Measurements from ENCODE around the gene ELL3.
A peak's percentile ranks its signal among the peaks of the same experiment; 100 is the strongest.
"Not testable (repeated sequence)": the region's sequence is repeated elsewhere in the genome, so short reads cannot be mapped to it uniquely, and the experiment has no call there.

Gene ELL3

GRCh38 chr15:43821505-43821904, 44.7 kb upstream of the ELL3 start:
- no peak overlapping the region for H4K8ac ChIP-seq (ENCODE audit: low read length)
- H3K27ac ChIP-seq (ENCODE audit: low read length, poor library complexity, severe bottlenecking) = no peak overlapping the region
- no peak overlapping the region for H2AK5ac ChIP-seq (ENCODE audit: low read length, severe bottlenecking)
- peak overlapping the region in 1 of 2 experiments; percentile 9 for H3K4me3 ChIP-seq (ENCODE audit: insufficient read depth in 1 of 2, low read depth in 1 of 2, low read length in 2 of 2)
- no peaks in the 10 kb centered on the region for H3K27me3 ChIP-seq (ENCODE audit: control insufficient read depth in 1 of 2, insufficient read depth in 1 of 2, low read length in 2 of 2)
- no peak overlapping the region for H2BK15ac ChIP-seq (ENCODE audit: low read depth, poor library complexity, severe bottlenecking)
- no peak overlapping the region for H2BK12ac ChIP-seq (ENCODE audit: low read length in 2 of 2)
- H2BK120ac ChIP-seq (ENCODE audit: low read depth, low read length) = no peak overlapping the region
- no peak overlapping the region for H2BK5ac ChIP-seq (ENCODE audit: low read depth, low read length, poor library complexity, severe bottlenecking)
- peaks cover 4 to 13% of the 10 kb centered on the region in 2 experiments for H3K36me3 ChIP-seq (ENCODE audit: control insufficient read depth in 1 of 2, insufficient read depth in 2 of 2, low read depth in 1 of 2, low read length in 2 of 2)
- no peak overlapping the region for H3K4me2 ChIP-seq (ENCODE audit: low read length, poor library complexity, severe bottlenecking)
- no peak overlapping the region for H3K23ac ChIP-seq (ENCODE audit: low read length in 2 of 2)
- no peak overlapping the region for H2AFZ ChIP-seq (ENCODE audit: low read depth, low read length)
- WGBS = no CpG with 5 or more reads among the region's 3 CpGs
- no peak overlapping the region for H3K14ac ChIP-seq (ENCODE audit: low read length in 2 of 2)
- H3K18ac ChIP-seq (ENCODE audit: low read depth in 1 of 2, low read length in 2 of 2) = no peak overlapping the region
- DNase-seq = no peak
- H3K4ac ChIP-seq (ENCODE audit: low read depth in 1 of 2, low read length in 2 of 2) = no peak overlapping the region
- H4K91ac ChIP-seq (ENCODE audit: low read length) = no peak overlapping the region
- peaks cover 9% of the 10 kb centered on the region for H3K4me1 ChIP-seq (ENCODE audit: control insufficient read depth, insufficient read depth, low read depth, low read length)
- H3K9ac ChIP-seq (ENCODE audit: low read length) = peak overlapping the region; percentile 20
- peaks cover 14% of the 10 kb centered on the region for H3K79me1 ChIP-seq (replicated peaks; ENCODE audit: low read length, poor library complexity, severe bottlenecking)
- no peaks in the 10 kb centered on the region for H3K9me3 ChIP-seq (ENCODE audit: control insufficient read depth, low read length)

GRCh38 chr15:43815064-43815463, 38.3 kb upstream of the ELL3 start:
- DNase-seq; H3K9me3 ChIP-seq (ENCODE audit: control insufficient read depth, low read length); H3K27ac ChIP-seq (ENCODE audit: low read length, poor library complexity, severe bottlenecking); H2BK120ac ChIP-seq (ENCODE audit: low read depth, low read length); H3K4me3 ChIP-seq (ENCODE audit: insufficient read depth in 1 of 2, low read depth in 1 of 2, low read length in 2 of 2); H4K8ac ChIP-seq (ENCODE audit: low read length); H3K23ac ChIP-seq (ENCODE audit: low read length in 2 of 2); H3K4ac ChIP-seq (ENCODE audit: low read depth in 1 of 2, low read length in 2 of 2); H2AFZ ChIP-seq (ENCODE audit: low read depth, low read length); H4K91ac ChIP-seq (ENCODE audit: low read length); H2BK12ac ChIP-seq (ENCODE audit: low read length in 2 of 2); H3K14ac ChIP-seq (ENCODE audit: low read length in 2 of 2); H2BK15ac ChIP-seq (ENCODE audit: low read depth, poor library complexity, severe bottlenecking); H3K9ac ChIP-seq (ENCODE audit: low read length); H3K4me1 ChIP-seq (ENCODE audit: control insufficient read depth, insufficient read depth, low read depth, low read length); H3K27me3 ChIP-seq (ENCODE audit: control insufficient read depth in 1 of 2, insufficient read depth in 1 of 2, low read length in 2 of 2); H3K18ac ChIP-seq (ENCODE audit: low read depth in 1 of 2, low read length in 2 of 2); H3K4me2 ChIP-seq (ENCODE audit: low read length, poor library complexity, severe bottlenecking); H2BK5ac ChIP-seq (ENCODE audit: low read depth, low read length, poor library complexity, severe bottlenecking); H2AK5ac ChIP-seq (ENCODE audit: low read length, severe bottlenecking): not testable (repeated sequence)
- 98% methylated on average over 5 of the region's 5 CpGs for WGBS
- H3K79me1 ChIP-seq (replicated peaks; ENCODE audit: low read length, poor library complexity, severe bottlenecking) = peaks cover 24% of the 10 kb centered on the region
- peaks cover 38 to 70% of the 10 kb centered on the region in 2 experiments for H3K36me3 ChIP-seq (ENCODE audit: control insufficient read depth in 1 of 2, insufficient read depth in 2 of 2, low read depth in 1 of 2, low read length in 2 of 2)

- no peak overlapping the region for H3K4me2 ChIP-seq (ENCODE audit: low read length, poor library complexity, severe bottlenecking)
- H3K4me3 ChIP-seq (ENCODE audit: insufficient read depth in 1 of 2, low read depth in 1 of 2, low read length in 2 of 2) = no peak overlapping the region
- H3K14ac ChIP-seq (ENCODE audit: low read length in 2 of 2) = no peak overlapping the region
- peaks cover 12% of the 10 kb centered on the region for H3K79me1 ChIP-seq (replicated peaks; ENCODE audit: low read length, poor library complexity, severe bottlenecking)
- no peaks in the 10 kb centered on the region for H3K27me3 ChIP-seq (ENCODE audit: control insufficient read depth in 1 of 2, insufficient read depth in 1 of 2, low read length in 2 of 2)
- H3K9me3 ChIP-seq (ENCODE audit: control insufficient read depth, low read length) = no peaks in the 10 kb centered on the region
- no peak overlapping the region for H3K9ac ChIP-seq (ENCODE audit: low read length)
- no peak overlapping the region for H2BK12ac ChIP-seq (ENCODE audit: low read length in 2 of 2)
- no peak overlapping the region for H4K8ac ChIP-seq (ENCODE audit: low read length)
- no peak overlapping the region for H3K18ac ChIP-seq (ENCODE audit: low read depth in 1 of 2, low read length in 2 of 2)
- no peak overlapping the region for H2BK120ac ChIP-seq (ENCODE audit: low read depth, low read length)
- H4K91ac ChIP-seq (ENCODE audit: low read length) = no peak overlapping the region
- H3K23ac ChIP-seq (ENCODE audit: low read length in 2 of 2) = no peak overlapping the region
- no peak overlapping the region for H2AK5ac ChIP-seq (ENCODE audit: low read length, severe bottlenecking)
- no peak for DNase-seq
- H2BK5ac ChIP-seq (ENCODE audit: low read depth, low read length, poor library complexity, severe bottlenecking) = no peak overlapping the region
- no peak overlapping the region for H2AFZ ChIP-seq (ENCODE audit: low read depth, low read length)
- no peak overlapping the region for H3K4ac ChIP-seq (ENCODE audit: low read depth in 1 of 2, low read length in 2 of 2)
- H3K27ac ChIP-seq (ENCODE audit: low read length, poor library complexity, severe bottlenecking) = no peak overlapping the region
- H3K4me1 ChIP-seq (ENCODE audit: control insufficient read depth, insufficient read depth, low read depth, low read length) = no peaks in the 10 kb centered on the region
- 100% methylated on average over 1 of the region's 6 CpGs for WGBS
- no peak overlapping the region for H2BK15ac ChIP-seq (ENCODE audit: low read depth, poor library complexity, severe bottlenecking)
- peaks cover 62 to 94% of the 10 kb centered on the region in 2 experiments for H3K36me3 ChIP-seq (ENCODE audit: control insufficient read depth in 1 of 2, insufficient read depth in 2 of 2, low read depth in 1 of 2, low read length in 2 of 2)
Measured at GRCh38 chr15:43808960-43809678, 32.4 kb upstream of the ELL3 start.

- no peak overlapping the region for H3K4me2 ChIP-seq (ENCODE audit: low read length, poor library complexity, severe bottlenecking)
- no peak overlapping the region for H4K91ac ChIP-seq (ENCODE audit: low read length)
- H3K23ac ChIP-seq (ENCODE audit: low read length in 2 of 2) = no peak overlapping the region
- H3K9me3 ChIP-seq (ENCODE audit: control insufficient read depth, low read length) = no peaks in the 10 kb centered on the region
- no peak overlapping the region for H2AK5ac ChIP-seq (ENCODE audit: low read length, severe bottlenecking)
- no peak overlapping the region for H3K9ac ChIP-seq (ENCODE audit: low read length)
- no peak overlapping the region for H3K18ac ChIP-seq (ENCODE audit: low read depth in 1 of 2, low read length in 2 of 2)
- H3K36me3 ChIP-seq (ENCODE audit: control insufficient read depth in 1 of 2, insufficient read depth in 2 of 2, low read depth in 1 of 2, low read length in 2 of 2) = peaks cover 58 to 93% of the 10 kb centered on the region in 2 experiments
- H3K27me3 ChIP-seq (ENCODE audit: control insufficient read depth in 1 of 2, insufficient read depth in 1 of 2, low read length in 2 of 2) = no peaks in the 10 kb centered on the region
- H3K14ac ChIP-seq (ENCODE audit: low read length in 2 of 2) = no peak overlapping the region
- no peak overlapping the region for H2AFZ ChIP-seq (ENCODE audit: low read depth, low read length)
- no peak overlapping the region for H3K4ac ChIP-seq (ENCODE audit: low read depth in 1 of 2, low read length in 2 of 2)
- H3K27ac ChIP-seq (ENCODE audit: low read length, poor library complexity, severe bottlenecking) = no peak overlapping the region
- 100% methylated on average over 4 of the region's 5 CpGs for WGBS
- no peak overlapping the region for H2BK12ac ChIP-seq (ENCODE audit: low read length in 2 of 2)
- no peak overlapping the region for H2BK120ac ChIP-seq (ENCODE audit: low read depth, low read length)
- H2BK15ac ChIP-seq (ENCODE audit: low read depth, poor library complexity, severe bottlenecking) = no peak overlapping the region
- H2BK5ac ChIP-seq (ENCODE audit: low read depth, low read length, poor library complexity, severe bottlenecking) = no peak overlapping the region
- H3K79me1 ChIP-seq (replicated peaks; ENCODE audit: low read length, poor library complexity, severe bottlenecking) = peaks cover 12% of the 10 kb centered on the region
- H3K4me3 ChIP-seq (ENCODE audit: insufficient read depth in 1 of 2, low read depth in 1 of 2, low read length in 2 of 2) = no peak overlapping the region
- H4K8ac ChIP-seq (ENCODE audit: low read length) = no peak overlapping the region
- DNase-seq = no peak
- no peaks in the 10 kb centered on the region for H3K4me1 ChIP-seq (ENCODE audit: control insufficient read depth, insufficient read depth, low read depth, low read length)
Measured at GRCh38 chr15:43808435-43808950, 31.7 kb upstream of the ELL3 start.

All from mesenchymal stem cell (in vitro differentiated cells and primary cell).